T-helper 1 cell treated with Interleukin-12 subunit alpha and Interleukin-12 subunit beta and Interleukin-4 antibody, amounts not matched to agents 30 μg/mL and 1 μg/mL, for 36 hours (primary cell): Measurements from ENCODE around the gene STX8.
A peak's percentile ranks its signal among the peaks of the same experiment; 100 is the strongest.
"Not testable (repeated sequence)": the region's sequence is repeated elsewhere in the genome, so short reads cannot be mapped to it uniquely, and the experiment has no call there.

Experiments
- H3K27ac Mint-ChIP-seq: one replicate; pipeline ENCODE4 v1.8.0; 2021; ENCODE audit warnings: mild to moderate bottlenecking, mixed read lengths
- H3K27me3 Mint-ChIP-seq: one replicate; pipeline ENCODE4 v1.8.0; 2021; ENCODE audit warnings: low read depth, mixed read lengths
- H3K36me3 Mint-ChIP-seq: one replicate; pipeline ENCODE4 v1.8.0; 2021; ENCODE audit warnings: low read depth, mixed read lengths
- H3K4me1 Mint-ChIP-seq: one replicate; pipeline ENCODE4 v1.8.0; 2021; ENCODE audit warnings: low read depth, mixed read lengths
- H3K4me3 Mint-ChIP-seq: one replicate; pipeline ENCODE4 v1.8.0; 2021; ENCODE audit warnings: mild to moderate bottlenecking, moderate library complexity, mixed read lengths
- H3K9me3 Mint-ChIP-seq: one replicate; pipeline ENCODE4 v1.8.0; 2021; ENCODE audit warnings: mixed read lengths

Gene STX8, protein sequence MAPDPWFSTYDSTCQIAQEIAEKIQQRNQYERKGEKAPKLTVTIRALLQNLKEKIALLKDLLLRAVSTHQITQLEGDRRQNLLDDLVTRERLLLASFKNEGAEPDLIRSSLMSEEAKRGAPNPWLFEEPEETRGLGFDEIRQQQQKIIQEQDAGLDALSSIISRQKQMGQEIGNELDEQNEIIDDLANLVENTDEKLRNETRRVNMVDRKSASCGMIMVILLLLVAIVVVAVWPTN

DNA sequence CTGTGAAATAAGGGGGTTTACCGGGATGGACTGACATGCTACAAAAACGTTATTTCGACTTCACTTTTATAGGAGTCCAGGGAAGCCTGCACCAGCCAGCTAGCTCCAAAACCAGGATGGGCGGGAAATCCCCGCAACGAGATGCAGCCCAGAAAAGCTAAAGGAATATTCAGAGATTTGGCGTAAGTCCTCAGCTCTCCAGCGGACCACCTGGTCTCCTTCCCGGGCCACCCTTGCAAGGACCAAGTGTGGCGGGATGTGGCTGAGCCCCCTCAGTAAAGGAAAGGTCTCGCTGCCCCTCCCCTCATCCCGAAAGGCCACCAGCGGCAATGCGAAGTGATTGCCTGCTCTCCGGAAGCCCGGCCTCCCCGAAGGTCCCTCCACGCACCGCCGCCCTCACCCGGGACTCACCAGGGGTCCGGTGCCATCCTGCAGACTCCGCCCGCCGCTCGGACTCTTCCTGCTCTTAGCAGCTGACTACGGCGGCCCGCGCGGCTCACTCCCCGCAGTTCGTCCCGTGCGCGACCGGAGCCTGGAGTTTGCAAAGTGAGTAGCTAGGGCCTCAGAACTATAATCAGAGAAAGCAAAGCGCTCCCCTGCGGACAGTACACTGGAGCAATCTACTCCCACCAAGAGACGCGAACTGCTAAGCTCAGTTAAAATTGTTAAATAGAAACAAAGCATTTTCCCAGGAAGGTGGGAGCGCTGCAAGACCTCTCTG lies at the start of gene STX8:
Gene STX8, minus strand, starts transcription at position 440 of the 721 bp plus-strand sequence. Its CDS starts 12 bp downstream, at position 428.
- peaks cover 24% of the 10 kb centered on the region for H3K4me1 Mint-ChIP-seq
- no peaks in the 10 kb centered on the region for H3K27me3 Mint-ChIP-seq
- H3K9me3 Mint-ChIP-seq = no peaks in the 10 kb centered on the region
- H3K27ac Mint-ChIP-seq = peak within 1 kb of the TSS; percentile 84
- H3K36me3 Mint-ChIP-seq = peaks cover 1% of the 10 kb centered on the region
- H3K4me3 Mint-ChIP-seq = peak within 1 kb of the TSS; percentile 98

DNA sequence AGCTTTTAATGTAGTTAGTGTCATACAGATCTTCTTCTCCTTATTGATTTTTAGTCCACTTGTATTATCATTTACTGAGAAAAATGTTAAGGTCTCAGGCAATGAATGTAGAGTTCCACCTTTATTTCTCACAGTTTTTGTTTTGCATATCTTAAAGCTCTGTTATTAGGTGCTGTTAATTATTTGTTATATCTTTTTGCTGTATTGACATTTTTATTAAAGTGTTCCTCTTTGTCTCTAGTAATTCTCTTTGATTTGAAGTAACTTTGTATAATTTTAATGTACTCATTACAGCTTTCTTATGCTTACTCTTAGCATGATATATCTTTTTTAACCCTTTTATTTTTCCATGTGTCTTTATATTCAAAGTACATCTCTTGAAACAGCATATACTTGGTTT lies 47.3 kb upstream of the STX8 start:
- H3K4me3 Mint-ChIP-seq = no peak overlapping the region
- H3K9me3 Mint-ChIP-seq = peaks cover 15% of the 10 kb centered on the region
- H3K36me3 Mint-ChIP-seq = no peaks in the 10 kb centered on the region
- no peak overlapping the region for H3K27ac Mint-ChIP-seq
- no peaks in the 10 kb centered on the region for H3K4me1 Mint-ChIP-seq
- no peaks in the 10 kb centered on the region for H3K27me3 Mint-ChIP-seq

GRCh38 chr17:9615486-9615885 lies 39.9 kb upstream of the STX8 start:
- Mint-ChIP-seq H3K27me3 (no peaks in the 10 kb centered on the region), H3K27ac (no peak overlapping the region), H3K4me1 (no peaks in the 10 kb centered on the region), H3K4me3 (no peak overlapping the region), H3K9me3 (no peaks in the 10 kb centered on the region), H3K36me3 (no peaks in the 10 kb centered on the region)

DNA sequence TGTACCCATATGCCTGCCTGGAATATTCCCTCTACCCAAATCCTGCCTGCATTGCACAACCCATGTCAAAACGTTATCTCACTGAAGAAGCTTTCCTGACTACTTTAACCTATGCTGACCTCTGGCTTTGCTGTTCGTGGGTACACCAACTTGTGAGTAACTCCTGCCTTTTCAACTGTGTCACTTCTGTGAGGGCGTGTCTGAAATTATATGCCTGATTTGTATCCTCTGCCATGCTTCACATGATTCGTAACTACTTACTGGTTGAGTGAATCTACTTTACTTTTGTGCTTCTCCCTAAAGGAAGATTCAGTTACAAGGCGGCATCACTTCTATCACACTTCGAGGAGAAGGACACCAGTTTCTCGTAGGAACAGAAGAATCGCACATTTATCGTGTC lies 36.4 kb upstream of the STX8 start:
- Mint-ChIP-seq H3K4me3 (no peak overlapping the region), H3K4me1 (no peaks in the 10 kb centered on the region), H3K27me3 (no peaks in the 10 kb centered on the region), H3K36me3 (no peaks in the 10 kb centered on the region), H3K9me3 (no peaks in the 10 kb centered on the region), H3K27ac (no peak overlapping the region)

DNA sequence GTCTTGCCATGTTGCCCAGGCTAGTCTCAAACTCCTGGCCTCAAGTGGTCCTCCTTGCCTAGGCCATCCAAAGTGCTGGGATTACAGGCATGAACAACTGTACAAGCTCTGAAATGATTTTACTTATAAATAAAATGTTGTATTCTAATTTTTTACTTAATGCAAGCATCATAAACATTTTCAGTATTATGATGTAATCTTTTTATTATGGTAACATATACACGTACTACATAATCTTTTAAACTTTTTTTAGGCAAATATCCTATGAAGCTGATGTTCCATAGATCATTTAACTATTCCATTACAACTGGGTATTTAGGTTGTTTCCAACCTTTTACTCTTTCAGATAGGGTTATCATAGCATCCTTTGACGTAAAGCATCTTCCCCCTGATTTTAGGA lies 35.9 kb upstream of the STX8 start:
- Mint-ChIP-seq H3K4me3 (no peak overlapping the region), H3K36me3 (no peaks in the 10 kb centered on the region), H3K27me3 (no peaks in the 10 kb centered on the region), H3K9me3 (no peaks in the 10 kb centered on the region), H3K27ac (no peak overlapping the region), H3K4me1 (no peaks in the 10 kb centered on the region)

DNA sequence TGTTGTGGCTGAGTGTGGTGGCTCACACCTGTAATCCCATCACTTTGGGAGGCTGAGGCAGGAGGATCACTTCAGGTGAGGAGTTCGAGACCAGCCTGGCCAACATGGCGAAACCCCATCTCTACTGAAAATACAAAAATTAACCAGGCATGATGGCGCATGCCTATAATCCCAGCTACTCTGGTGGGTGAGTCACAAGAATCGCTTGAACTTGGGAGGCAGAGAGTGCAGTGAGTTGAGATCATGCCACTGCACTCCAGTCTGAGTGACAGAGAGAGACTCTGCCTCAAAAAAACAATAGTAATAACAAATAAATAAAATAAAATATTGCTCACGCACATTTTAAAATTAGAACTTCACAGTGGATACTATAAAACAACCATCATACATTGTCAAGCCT lies 31.4 kb upstream of the STX8 start:
- not testable (repeated sequence) for H3K4me3 Mint-ChIP-seq, H3K4me1 Mint-ChIP-seq, H3K27me3 Mint-ChIP-seq, H3K36me3 Mint-ChIP-seq, H3K27ac Mint-ChIP-seq, H3K9me3 Mint-ChIP-seq

- H3K4me3 Mint-ChIP-seq = no peak overlapping the region
- no peaks in the 10 kb centered on the region for H3K9me3 Mint-ChIP-seq
- no peaks in the 10 kb centered on the region for H3K4me1 Mint-ChIP-seq
- no peaks in the 10 kb centered on the region for H3K27me3 Mint-ChIP-seq
- no peak overlapping the region for H3K27ac Mint-ChIP-seq
- H3K36me3 Mint-ChIP-seq = no peaks in the 10 kb centered on the region
These were observed 30.8 kb upstream of the STX8 start for GRCh38 chr17:9606453-9606852.

DNA sequence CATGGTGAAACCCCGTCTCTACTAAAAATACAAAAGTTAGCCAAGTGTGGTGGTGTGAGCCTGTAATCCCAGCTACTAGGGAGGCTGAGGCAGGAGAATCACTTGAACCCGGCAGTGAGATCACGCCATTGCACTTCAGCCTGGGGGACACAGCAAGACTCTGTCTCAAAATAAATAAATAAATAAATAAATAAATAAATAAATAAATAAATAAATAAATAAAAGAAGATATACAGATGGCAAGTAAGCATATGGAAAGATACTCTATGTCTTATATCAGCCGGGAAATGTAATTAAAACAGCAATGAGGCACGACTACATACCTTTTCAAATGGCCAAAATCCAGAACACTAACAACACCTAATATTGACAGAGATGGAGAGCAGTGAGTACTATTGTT lies 29.0 kb upstream of the STX8 start:
- not testable (repeated sequence) for H3K27ac Mint-ChIP-seq, H3K36me3 Mint-ChIP-seq, H3K9me3 Mint-ChIP-seq, H3K4me1 Mint-ChIP-seq, H3K4me3 Mint-ChIP-seq, H3K27me3 Mint-ChIP-seq

GRCh38 chr17:9598661-9599060 lies 23.0 kb upstream of the STX8 start:
- Mint-ChIP-seq H3K27ac (no peak overlapping the region), H3K4me3 (no peak overlapping the region), H3K9me3 (no peaks in the 10 kb centered on the region), H3K27me3 (no peaks in the 10 kb centered on the region), H3K4me1 (no peaks in the 10 kb centered on the region), H3K36me3 (no peaks in the 10 kb centered on the region)

DNA sequence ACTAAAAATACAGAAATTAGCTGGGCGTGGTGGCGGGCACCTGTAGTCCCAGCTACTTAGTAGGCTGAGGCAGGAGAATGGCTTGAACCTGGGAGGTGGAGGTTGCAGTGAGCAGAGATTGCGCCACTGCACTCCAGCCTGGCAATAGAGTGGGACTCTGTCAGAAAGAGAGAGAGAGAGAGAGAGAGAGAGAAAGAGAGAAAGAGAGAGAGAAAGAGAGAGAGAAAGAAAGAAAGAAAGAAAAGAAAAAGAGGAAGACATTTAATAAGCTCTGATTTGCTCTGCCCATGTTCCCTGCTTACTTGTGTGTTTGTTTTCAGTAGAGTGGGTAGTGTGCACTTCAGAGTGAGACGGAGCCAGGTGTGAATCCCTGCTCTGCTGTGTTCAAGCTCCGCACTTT lies 22.0 kb upstream of the STX8 start:
- not testable (repeated sequence) for H3K4me3 Mint-ChIP-seq, H3K9me3 Mint-ChIP-seq, H3K36me3 Mint-ChIP-seq, H3K27ac Mint-ChIP-seq, H3K27me3 Mint-ChIP-seq, H3K4me1 Mint-ChIP-seq

GRCh38 chr17:9594065-9594464 lies 18.4 kb upstream of the STX8 start:
- H3K4me1 Mint-ChIP-seq = no peaks in the 10 kb centered on the region
- no peak overlapping the region for H3K4me3 Mint-ChIP-seq
- H3K27me3 Mint-ChIP-seq = no peaks in the 10 kb centered on the region
- no peak overlapping the region for H3K27ac Mint-ChIP-seq
- no peaks in the 10 kb centered on the region for H3K9me3 Mint-ChIP-seq
- no peaks in the 10 kb centered on the region for H3K36me3 Mint-ChIP-seq

DNA sequence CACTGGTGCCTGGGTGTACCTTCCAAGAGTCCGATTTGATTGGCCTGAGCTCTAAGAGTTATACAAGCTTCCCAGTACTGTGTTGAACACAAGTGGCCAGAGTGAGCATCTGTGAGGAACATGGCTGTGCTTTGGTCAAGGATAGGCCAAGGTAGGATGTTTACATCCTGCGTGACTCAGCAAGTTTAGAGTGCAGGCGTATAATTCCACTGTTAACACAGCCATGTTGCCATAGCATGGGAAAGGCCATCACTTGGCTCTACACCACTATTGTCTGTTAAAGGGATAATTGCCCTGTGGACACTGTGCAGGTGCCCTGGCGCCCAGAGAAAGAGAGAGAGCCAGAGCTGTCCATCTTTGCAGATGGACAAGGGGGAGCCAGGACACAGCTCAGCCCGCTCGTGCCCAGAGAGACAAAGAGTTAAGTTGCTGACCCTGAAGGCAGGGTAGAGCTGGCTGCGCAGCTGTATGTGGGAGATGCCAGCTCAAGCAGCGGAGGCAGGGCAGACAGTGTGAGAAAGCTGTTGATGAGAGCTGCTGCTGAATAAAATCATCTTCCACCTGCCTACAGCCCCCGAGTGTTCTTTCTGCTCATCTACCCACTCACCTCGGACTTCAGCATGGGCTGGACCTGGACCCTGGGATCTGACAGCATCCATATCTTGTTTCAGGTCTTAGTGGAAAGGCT lies 12.5 kb upstream of the STX8 start:
- Mint-ChIP-seq H3K36me3 (no peaks in the 10 kb centered on the region), H3K4me3 (no peak overlapping the region)

GRCh38 chr17:9577373-9577709 lies 1.7 kb upstream of the STX8 start:
- Mint-ChIP-seq H3K27ac (no peak overlapping the region), H3K36me3 (peaks cover 1% of the 10 kb centered on the region), H3K9me3 (no peaks in the 10 kb centered on the region), H3K4me1 (peaks cover 24% of the 10 kb centered on the region), H3K4me3 (peak overlapping the region; percentile 98), H3K27me3 (no peaks in the 10 kb centered on the region)

More for the DNA sequence above, 12.5 kb upstream of the STX8 start:
- Mint-ChIP-seq H3K27me3 (no peaks in the 10 kb centered on the region), H3K9me3 (peaks cover 13% of the 10 kb centered on the region), H3K27ac (no peak overlapping the region), H3K4me1 (no peaks in the 10 kb centered on the region)

DNA sequence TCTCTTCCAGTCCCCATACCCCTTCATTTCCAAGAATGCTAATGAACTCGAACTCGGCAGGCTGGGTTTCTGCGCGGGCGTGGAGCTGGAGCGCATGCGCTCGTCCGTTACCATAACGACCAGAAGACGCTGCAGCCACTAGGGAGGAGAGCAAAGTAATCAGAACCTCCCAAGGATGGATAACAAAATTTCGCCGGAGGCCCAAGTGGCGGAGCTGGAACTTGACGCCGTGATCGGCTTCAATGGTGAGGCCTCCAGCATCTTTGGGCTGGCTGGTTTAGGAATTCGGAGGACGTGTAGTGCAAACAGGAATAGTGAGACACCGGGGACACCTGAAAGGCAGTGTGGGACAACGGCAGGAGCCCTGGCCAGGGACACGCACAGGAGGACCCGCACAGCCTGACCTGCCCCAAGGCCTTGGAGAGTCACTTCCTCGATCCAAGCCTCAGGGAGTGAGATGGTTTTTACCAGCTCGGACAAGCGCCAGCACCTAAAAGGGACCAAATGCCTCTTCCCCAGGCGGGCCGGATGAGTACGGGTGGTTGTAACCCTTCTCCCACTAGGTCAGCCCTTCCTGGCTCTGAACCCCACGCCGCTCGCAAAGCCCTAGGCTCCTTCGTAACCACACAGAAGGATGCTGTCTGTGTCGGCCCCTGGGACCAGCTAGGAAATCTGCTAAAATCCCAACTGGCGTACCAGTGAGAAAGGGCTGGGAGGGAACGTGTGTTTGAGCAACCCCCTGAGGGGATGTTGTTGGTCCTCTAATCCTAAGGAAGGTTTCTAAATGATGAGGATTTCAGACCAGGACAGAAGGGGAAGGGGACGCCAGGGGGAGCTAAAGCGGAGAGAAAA lies 1.1 kb upstream of the STX8 start, which contains the start of gene CFAP52:
Gene CFAP52, plus strand, starts transcription at position 122 of the 852 bp plus-strand sequence. Its CDS starts 54 bp downstream, at position 176.
- Mint-ChIP-seq H3K4me1 (peaks cover 24% of the 10 kb centered on the region), H3K36me3 (peaks cover 1% of the 10 kb centered on the region), H3K27ac (peak within 1 kb of the TSS; percentile 84), H3K4me3 (peak within 1 kb of the TSS; percentile 98), H3K27me3 (no peaks in the 10 kb centered on the region), H3K9me3 (no peaks in the 10 kb centered on the region)
